Fibroblast of upper back skin (primary cell): ENCODE measurements around the gene DAB1.

Experiments
- DNase-seq: peaks from one replicate; pipeline ENCODE4 v3.0.0-alpha.2; 2013

DAB1 gene

GRCh38 chr1:57063406-57064125 lies 360.3 kb downstream of the DAB1 start:
- DNase-seq = peak; percentile 66

- DNase-seq = peak; percentile 47
These were observed 362.5 kb downstream of the DAB1 start for GRCh38 chr1:57061369-57061768.

GRCh38 chr1:57060451-57060850 lies 363.4 kb downstream of the DAB1 start:
- DNase-seq = no peak

- DNase-seq = no peak
These were observed 365.0 kb downstream of the DAB1 start for GRCh38 chr1:57058652-57059501.

GRCh38 chr1:57048856-57049255 lies 375.0 kb downstream of the DAB1 start:
- DNase-seq = no peak

- no peak for DNase-seq
These were observed 377.4 kb downstream of the DAB1 start for GRCh38 chr1:57046462-57046861.

- DNase-seq = no peak
These were observed 382.0 kb downstream of the DAB1 start for GRCh38 chr1:57041901-57042300.

GRCh38 chr1:57040811-57041210 lies 383.0 kb downstream of the DAB1 start:
- no peak for DNase-seq

- DNase-seq = no peak
These were observed 386.9 kb downstream of the DAB1 start for GRCh38 chr1:57036641-57037579.

GRCh38 chr1:57034713-57035112 lies 389.1 kb downstream of the DAB1 start:
- DNase-seq = no peak

GRCh38 chr1:57033222-57034001 lies 390.4 kb downstream of the DAB1 start:
- peak; percentile 62 for DNase-seq

- DNase-seq = peak; percentile 13
These were observed 397.1 kb downstream of the DAB1 start for GRCh38 chr1:57026624-57027354.

GRCh38 chr1:57024855-57025254 lies 399.0 kb downstream of the DAB1 start:
- DNase-seq = no peak

GRCh38 chr1:57024428-57024827 lies 399.4 kb downstream of the DAB1 start:
- no peak for DNase-seq

GRCh38 chr1:57020216-57020615 lies 403.6 kb downstream of the DAB1 start:
- DNase-seq = no peak

- DNase-seq = no peak
These were observed 404.5 kb downstream of the DAB1 start for GRCh38 chr1:57019236-57019839.

- DNase-seq = no peak
These were observed 405.7 kb downstream of the DAB1 start for GRCh38 chr1:57018119-57018518.

GRCh38 chr1:57017717-57018116 lies 406.1 kb downstream of the DAB1 start:
- no peak for DNase-seq

GRCh38 chr1:57017200-57017599 lies 406.7 kb downstream of the DAB1 start:
- DNase-seq = no peak

- no peak for DNase-seq
These were observed 408.8 kb downstream of the DAB1 start for GRCh38 chr1:57015071-57015470.

- DNase-seq = no peak
These were observed 410.3 kb downstream of the DAB1 start for GRCh38 chr1:57013522-57013921.
